ENCODE results near the gene MRTFB. TPM values are rescaled to one million over a fixed set of nuclear protein-coding genes. Genes with fewer than 3 reads are reported as not detected.
A peak's percentile ranks its signal among the peaks of the same experiment; 100 is the strongest.

Gene MRTFB
- total RNA-seq, 3 donors from 2014 or later (not counting 1 experiment from before 2014, with no cell fraction given) = 12.8 to 22.8 (median 19.6) TPM

GRCh38 chr16:14196011-14196410 lies 124.9 kb downstream of the MRTFB start:
- H3K4me1 Mint-ChIP-seq = peaks cover 21 to 35% of the 10 kb centered on the region in 2 donors

DNA sequence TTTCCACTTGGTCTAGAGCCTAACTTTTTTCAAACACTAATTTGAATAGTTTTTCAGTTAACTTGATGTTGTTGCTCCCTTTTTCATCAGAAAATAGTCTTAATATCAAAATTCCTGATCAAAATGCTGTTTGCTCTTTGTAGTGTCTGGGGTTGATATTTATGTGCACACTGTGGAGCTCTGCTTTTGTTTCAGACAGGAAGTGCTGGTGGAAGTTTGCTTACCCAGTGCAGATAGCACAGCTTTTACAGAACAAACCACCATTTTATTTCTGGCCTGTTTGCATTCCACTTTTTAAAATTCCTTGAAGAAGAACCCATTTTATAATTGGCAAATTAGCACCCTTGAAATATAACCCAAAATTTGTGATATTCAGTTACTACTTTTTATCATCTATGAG lies 125.4 kb downstream of the MRTFB start:
- Histone ChIP-seq H3K9me3 (ENCODE audit: control insufficient read depth, insufficient read depth, low read length) (no peaks in the 10 kb centered on the region), H3K4me1 (ENCODE audit: control insufficient read depth, insufficient read depth, low read length) (peaks cover 9% of the 10 kb centered on the region), H3K27me3 (ENCODE audit: control insufficient read depth, insufficient read depth, low read length) (no peaks in the 10 kb centered on the region), H3K4me3 (ENCODE audit: low read length) (no peak overlapping the region), H3K27ac (ENCODE audit: low read length) (no peak overlapping the region), H3K36me3 (ENCODE audit: control insufficient read depth, insufficient read depth, low read length) (no peaks in the 10 kb centered on the region)
- Mint-ChIP-seq H3K4me1 (peaks cover 21 to 35% of the 10 kb centered on the region in 2 donors), H3K27me3 (ENCODE audit: low read depth in 2 of 2) (no peaks in the 10 kb centered on the region), H3K4me3 (no peak overlapping the region), H3K36me3 (no peaks in the 10 kb centered on the region), H3K27ac (peak overlapping the region in 1 of 2 donors; percentile 45), H3K9me3 (no peaks in the 10 kb centered on the region)
- no peak for TF ChIP-seq CTCF (IDR thresholded peaks at IDR 0.05)
- ATAC-seq (peak in 1 of 3 donors; percentile 50), DNase-seq (peak in 1 of 2 donors; percentile 38)
- intact Hi-C loops (cut with micrococcal nuclease) = no loop called here

More at GRCh38 chr16:14196011-14196410, 124.9 kb downstream of the MRTFB start:
- no peaks in the 10 kb centered on the region for H3K36me3 Mint-ChIP-seq
- H3K9me3 ChIP-seq (ENCODE audit: control insufficient read depth, insufficient read depth, low read length) = no peaks in the 10 kb centered on the region
- no peaks in the 10 kb centered on the region for H3K27me3 ChIP-seq (ENCODE audit: control insufficient read depth, insufficient read depth, low read length)
- ATAC-seq (no peak), DNase-seq (peak in 1 of 2 donors; percentile 17)
- no peaks in the 10 kb centered on the region for H3K27me3 Mint-ChIP-seq (ENCODE audit: low read depth in 2 of 2)
- intact Hi-C loops (cut with micrococcal nuclease) = no loop called here
- no peak for TF ChIP-seq CTCF (IDR thresholded peaks at IDR 0.05)
- no peaks in the 10 kb centered on the region for H3K36me3 ChIP-seq (ENCODE audit: control insufficient read depth, insufficient read depth, low read length)
- H3K4me3 Mint-ChIP-seq = no peak overlapping the region
- peaks cover 9% of the 10 kb centered on the region for H3K4me1 ChIP-seq (ENCODE audit: control insufficient read depth, insufficient read depth, low read length)
- H3K4me3 ChIP-seq (ENCODE audit: low read length) = no peak overlapping the region
- H3K27ac ChIP-seq (ENCODE audit: low read length) = no peak overlapping the region
- H3K27ac Mint-ChIP-seq = no peak overlapping the region
- WGBS (ENCODE audit: insufficient coverage) = 100% methylated on average over 2 of the region's 2 CpGs
- no peaks in the 10 kb centered on the region for H3K9me3 Mint-ChIP-seq

DNA sequence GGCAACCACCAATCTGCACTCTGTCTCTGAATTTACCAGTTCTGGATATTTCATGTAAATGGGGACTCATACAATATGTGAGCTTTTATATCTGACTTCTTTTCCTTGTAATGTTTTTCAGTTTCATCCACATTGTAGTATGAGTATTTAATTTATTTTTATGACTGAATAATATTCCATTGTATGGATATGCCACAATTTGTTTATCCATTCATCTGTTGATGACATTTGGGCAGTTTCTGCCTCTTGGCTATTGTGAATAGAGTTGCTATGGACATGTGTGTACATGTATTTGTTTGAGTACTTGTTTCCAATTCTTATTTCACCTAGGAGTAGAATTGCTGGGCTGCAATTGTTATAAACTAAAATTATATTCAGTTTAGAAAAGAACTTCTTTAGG lies 126.9 kb downstream of the MRTFB start:
- no peaks in the 10 kb centered on the region for H3K27me3 Mint-ChIP-seq (ENCODE audit: low read depth in 2 of 2)
- intact Hi-C loops (cut with micrococcal nuclease) = no loop called here
- H3K4me1 Mint-ChIP-seq = peaks cover 25 to 40% of the 10 kb centered on the region in 2 donors
- TF ChIP-seq CTCF (IDR thresholded peaks at IDR 0.05) = no peak
- peaks cover 9% of the 10 kb centered on the region for H3K4me1 ChIP-seq (ENCODE audit: control insufficient read depth, insufficient read depth, low read length)
- H3K27ac Mint-ChIP-seq = no peak overlapping the region
- ATAC-seq = no peak
- no peak overlapping the region for H3K4me3 ChIP-seq (ENCODE audit: low read length)
- no peaks in the 10 kb centered on the region for H3K9me3 Mint-ChIP-seq
- no peaks in the 10 kb centered on the region for H3K9me3 ChIP-seq (ENCODE audit: control insufficient read depth, insufficient read depth, low read length)
- H3K4me3 Mint-ChIP-seq = no peak overlapping the region
- no peaks in the 10 kb centered on the region for H3K36me3 Mint-ChIP-seq
- H3K27ac ChIP-seq (ENCODE audit: low read length) = no peak overlapping the region
- no peaks in the 10 kb centered on the region for H3K27me3 ChIP-seq (ENCODE audit: control insufficient read depth, insufficient read depth, low read length)
- no peak for DNase-seq
- no peaks in the 10 kb centered on the region for H3K36me3 ChIP-seq (ENCODE audit: control insufficient read depth, insufficient read depth, low read length)

DNA sequence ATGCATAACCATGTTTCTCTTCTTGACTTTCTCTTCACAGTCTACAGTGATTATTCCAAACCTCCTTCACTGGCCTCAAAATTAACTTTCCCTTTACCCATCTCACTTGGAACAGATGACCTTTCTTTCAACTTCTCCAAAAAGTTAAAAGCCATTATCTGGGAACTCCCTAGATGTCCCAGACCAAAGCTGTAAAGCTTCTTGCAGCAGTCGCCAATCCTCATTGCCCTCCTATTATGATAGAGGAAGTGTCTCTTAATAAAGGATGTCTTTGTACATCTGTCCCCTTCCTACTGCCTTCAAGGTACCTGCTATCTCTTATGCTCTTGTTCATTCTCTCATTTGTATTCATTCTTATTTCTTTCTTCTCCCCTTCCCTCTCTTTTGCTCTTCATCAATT lies 127.5 kb downstream of the MRTFB start:
- TF ChIP-seq CTCF (IDR thresholded peaks at IDR 0.05) = no peak
- H3K4me3 ChIP-seq (ENCODE audit: low read length) = no peak overlapping the region
- intact Hi-C loops (cut with micrococcal nuclease) = no loop called here
- Mint-ChIP-seq H3K36me3 (no peaks in the 10 kb centered on the region), H3K4me1 (peaks cover 22 to 37% of the 10 kb centered on the region in 2 donors), H3K9me3 (no peaks in the 10 kb centered on the region), H3K4me3 (no peak overlapping the region), H3K27ac (no peak overlapping the region), H3K27me3 (ENCODE audit: low read depth in 2 of 2) (no peaks in the 10 kb centered on the region)
- no peaks in the 10 kb centered on the region for H3K27me3 ChIP-seq (ENCODE audit: control insufficient read depth, insufficient read depth, low read length)
- no peak for ATAC-seq
- no peaks in the 10 kb centered on the region for H3K36me3 ChIP-seq (ENCODE audit: control insufficient read depth, insufficient read depth, low read length)
- no CpG with 5 or more reads among the region's 1 CpG for WGBS (ENCODE audit: insufficient coverage)
- DNase-seq = no peak
- no peaks in the 10 kb centered on the region for H3K9me3 ChIP-seq (ENCODE audit: control insufficient read depth, insufficient read depth, low read length)
- peaks cover 5% of the 10 kb centered on the region for H3K4me1 ChIP-seq (ENCODE audit: control insufficient read depth, insufficient read depth, low read length)
- H3K27ac ChIP-seq (ENCODE audit: low read length) = no peak overlapping the region

Measured in natural killer cell (primary cell).